Effector memory CD4-positive, alpha-beta T cell (primary cell): ENCODE data around the gene XG.
"Not testable (repeated sequence)": the region's sequence is repeated elsewhere in the genome, so short reads cannot be mapped to it uniquely, and the experiment has no call there.

ENCODE experiments used
- DNase-seq, 3 donors: peaks; one replicate each; pipeline ENCODE4 v3.0.0-alpha.2; 2020
- H3K27ac ChIP-seq: 2 replicates; pipeline ENCODE4 v1.7.0; 2013; ENCODE audit warnings: mild to moderate bottlenecking, low read length, moderate library complexity; ENCODE audit not compliant: insufficient read depth, poor library complexity, severe bottlenecking
- H3K27me3 ChIP-seq: replicated peaks from 2 replicates; pipeline ENCODE4 v1.7.0; 2013; ENCODE audit warnings: mild to moderate bottlenecking, low read length; ENCODE audit not compliant: insufficient read depth, control insufficient read depth, poor library complexity, severe bottlenecking
- H3K36me3 ChIP-seq: 2 replicates; pipeline ENCODE4 v1.7.0; 2013; ENCODE audit warnings: mild to moderate bottlenecking, low read length, moderate library complexity; ENCODE audit not compliant: control insufficient read depth, insufficient read depth
- H3K4me1 ChIP-seq: 2 replicates; pipeline ENCODE4 v1.7.0; 2013; ENCODE audit warnings: low read length, mild to moderate bottlenecking; ENCODE audit not compliant: control insufficient read depth, insufficient read depth, poor library complexity, severe bottlenecking
- H3K4me3 ChIP-seq: 2 replicates; pipeline ENCODE4 v1.7.0; 2013; ENCODE audit warnings: low read length, low read depth, mild to moderate bottlenecking; ENCODE audit not compliant: insufficient read depth, poor library complexity, severe bottlenecking
- H3K9me3 ChIP-seq: 2 replicates; pipeline ENCODE4 v1.7.0; 2013; ENCODE audit warnings: mild to moderate bottlenecking, low read length, moderate library complexity; ENCODE audit not compliant: control insufficient read depth

The XG gene

DNA sequence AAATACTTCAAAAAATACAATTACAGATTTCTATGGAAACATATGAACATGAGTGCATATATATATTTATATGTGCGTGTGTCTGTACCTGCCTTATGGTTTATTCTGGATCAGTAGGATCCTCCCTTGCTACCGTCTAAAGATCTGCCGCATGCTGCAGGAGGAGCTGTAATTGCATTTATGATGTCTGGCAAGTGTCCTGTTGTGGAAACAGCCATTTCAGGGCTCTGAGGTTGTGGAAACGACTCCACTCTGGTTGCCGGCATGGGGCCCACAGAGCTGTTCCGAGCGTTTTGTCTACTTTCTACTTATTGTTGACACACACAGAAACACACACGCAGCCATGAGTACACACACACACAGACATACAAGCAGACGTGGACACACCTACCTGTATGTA is 39.4 kb upstream of the XG start:
- Histone ChIP-seq H3K36me3 (peaks cover 16% of the 10 kb centered on the region), H3K4me3 (no peak overlapping the region), H3K27me3 (no peaks in the 10 kb centered on the region), H3K27ac (no peak overlapping the region), H3K4me1 (peaks cover 31% of the 10 kb centered on the region), H3K9me3 (no peaks in the 10 kb centered on the region)
- no peak for DNase-seq

DNA sequence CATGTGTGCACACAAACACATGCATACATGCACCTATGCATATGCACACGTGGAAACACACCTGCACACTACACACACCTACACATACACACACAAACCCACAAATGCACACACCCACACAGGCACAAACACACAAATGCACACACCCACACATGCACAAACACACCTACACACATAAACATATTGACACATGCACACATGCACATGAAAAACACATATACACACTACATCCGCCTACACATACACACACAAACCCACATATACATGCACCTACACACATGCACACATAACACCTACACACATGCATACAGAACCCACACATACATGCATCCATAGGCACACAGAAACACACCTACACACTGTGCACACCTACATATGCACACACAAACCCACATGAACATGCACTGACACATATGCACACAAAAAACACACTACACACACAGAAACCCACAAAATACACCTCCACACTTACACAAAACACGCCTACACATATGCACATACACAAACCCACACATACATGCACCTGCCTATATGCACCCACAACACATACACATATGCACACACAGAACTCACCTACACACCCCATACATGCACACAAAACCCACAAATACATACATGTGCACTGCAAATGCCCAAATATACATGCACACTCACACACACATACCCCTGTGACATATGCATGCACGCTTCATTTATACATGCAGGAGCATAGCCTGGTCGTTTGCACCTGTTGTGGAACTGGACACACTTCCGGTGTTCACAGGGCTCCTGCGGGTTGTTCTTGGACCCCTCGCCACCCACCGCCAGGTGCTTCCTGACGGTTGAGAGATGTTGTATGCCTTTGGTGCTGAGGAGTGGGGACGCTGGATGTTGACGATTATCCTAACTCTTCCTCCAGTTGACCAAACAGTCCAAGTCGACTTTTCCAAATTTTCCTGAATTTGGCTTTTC is 38.7 kb upstream of the XG start:
- peaks cover 23% of the 10 kb centered on the region for H3K36me3 ChIP-seq
- no peak for DNase-seq

DNA sequence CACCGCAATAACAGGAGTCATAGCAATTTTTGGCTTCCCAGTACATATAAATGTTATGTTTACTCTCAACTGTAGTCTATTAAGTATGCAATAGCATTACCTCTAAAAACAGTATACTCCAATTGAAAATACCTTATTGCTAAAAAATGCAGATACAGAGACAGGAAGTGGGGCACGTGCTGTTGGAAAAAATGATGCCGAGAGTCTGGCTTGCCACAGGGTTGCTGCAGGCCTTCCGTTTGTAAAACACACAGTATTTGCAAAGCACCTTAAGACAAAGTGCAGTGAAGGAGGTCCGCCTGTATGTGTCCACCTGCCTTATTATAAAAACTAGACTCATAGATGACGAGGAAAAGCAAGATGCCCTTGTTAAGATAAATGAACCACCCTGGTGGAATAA is 37.3 kb upstream of the XG start:
- H3K9me3 ChIP-seq, result no peaks in the 10 kb centered on the region
- DNase-seq, result no peak
- H3K27me3 ChIP-seq, result no peaks in the 10 kb centered on the region
- peaks cover 17% of the 10 kb centered on the region for H3K4me1 ChIP-seq
- H3K27ac ChIP-seq, result no peak overlapping the region
- peaks cover 36% of the 10 kb centered on the region for H3K36me3 ChIP-seq
- no peak overlapping the region for H3K4me3 ChIP-seq

More for the DNA sequence above, 38.7 kb upstream of the XG start:
- Histone ChIP-seq H3K4me1 (peaks cover 24% of the 10 kb centered on the region), H3K27ac (no peak overlapping the region), H3K4me3 (no peak overlapping the region), H3K9me3 (no peaks in the 10 kb centered on the region), H3K27me3 (no peaks in the 10 kb centered on the region)

DNA sequence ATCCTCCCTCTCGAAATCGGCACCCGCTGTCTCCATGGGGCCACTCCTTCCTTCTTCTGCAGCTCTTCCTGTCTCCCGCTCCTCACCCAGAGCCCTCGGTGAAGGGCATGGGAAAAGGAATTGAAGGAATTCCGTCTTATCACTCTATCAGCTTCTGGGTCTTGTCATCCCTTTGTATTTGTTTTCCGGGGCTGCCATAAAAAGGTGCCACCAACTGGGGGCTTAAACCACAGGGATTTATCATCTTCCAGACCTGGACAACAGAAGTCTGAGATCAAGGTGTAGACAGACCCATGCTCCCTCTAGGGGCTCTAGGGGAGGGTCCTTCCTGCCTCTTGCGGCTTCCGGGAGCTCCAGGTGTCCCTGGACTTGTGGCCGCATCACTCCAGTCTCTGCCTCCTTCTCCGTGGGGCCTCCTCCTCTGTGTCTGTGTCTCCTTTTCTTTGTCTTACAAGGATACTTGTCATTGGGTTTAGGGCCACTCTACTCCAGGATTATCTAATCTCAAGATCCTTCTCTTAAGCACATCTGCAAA is 36.7 kb upstream of the XG start:
- DNase-seq, result no peak
- peaks cover 12% of the 10 kb centered on the region for H3K4me1 ChIP-seq
- no peaks in the 10 kb centered on the region for H3K9me3 ChIP-seq
- H3K27me3 ChIP-seq, result no peaks in the 10 kb centered on the region
- H3K36me3 ChIP-seq, result peaks cover 42% of the 10 kb centered on the region
- no peak overlapping the region for H3K4me3 ChIP-seq
- H3K27ac ChIP-seq, result no peak overlapping the region

DNA sequence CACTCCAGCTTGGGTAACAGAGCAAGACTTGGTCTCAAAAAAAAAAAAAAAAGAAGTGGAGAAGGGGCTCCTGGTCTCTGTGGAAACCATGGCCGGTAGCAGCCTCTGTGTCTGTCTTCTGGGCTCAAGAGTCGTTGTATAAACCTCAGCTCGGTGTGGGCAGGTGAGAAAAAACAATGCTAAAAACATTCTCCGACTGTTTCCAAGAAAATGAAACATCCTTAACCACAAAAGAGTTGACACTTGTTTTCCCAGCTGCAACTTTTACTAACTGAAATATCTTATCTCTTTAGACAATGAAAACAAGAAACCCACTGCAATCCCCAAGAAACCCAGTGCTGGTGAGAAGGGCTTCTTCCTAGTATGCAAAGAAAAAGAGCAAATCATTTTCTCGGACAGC is 34.5 kb upstream of the XG start:
- Histone ChIP-seq H3K36me3 (peaks cover 63% of the 10 kb centered on the region), H3K9me3 (no peaks in the 10 kb centered on the region), H3K4me1 (peaks cover 3% of the 10 kb centered on the region), H3K27me3 (no peaks in the 10 kb centered on the region), H3K27ac (no peak overlapping the region), H3K4me3 (no peak overlapping the region)
- DNase-seq, result no peak

DNA sequence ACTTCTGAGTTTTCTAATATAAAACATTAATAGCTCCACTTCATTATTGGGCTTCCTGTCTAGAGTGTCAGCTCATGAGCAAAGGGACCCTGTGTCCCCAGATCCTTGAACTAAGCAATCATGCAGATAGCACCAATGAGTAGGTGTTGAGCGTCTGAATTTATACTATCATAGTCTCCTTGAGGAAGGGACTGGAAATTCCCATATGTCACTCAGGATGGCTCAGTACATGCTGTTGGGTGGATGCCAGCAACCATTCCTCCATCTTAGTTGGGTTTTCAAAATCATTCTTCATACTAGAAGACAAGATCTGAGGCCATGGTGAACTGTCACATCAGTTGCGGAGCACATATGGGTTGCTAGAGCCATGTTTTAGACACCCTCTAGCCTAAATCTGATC is 33.0 kb upstream of the XG start:
- Histone ChIP-seq H3K4me3 (no peak overlapping the region), H3K27me3 (no peaks in the 10 kb centered on the region), H3K36me3 (peaks cover 77% of the 10 kb centered on the region), H3K4me1 (peaks cover 3% of the 10 kb centered on the region), H3K9me3 (no peaks in the 10 kb centered on the region), H3K27ac (no peak overlapping the region)
- DNase-seq, result no peak

DNA sequence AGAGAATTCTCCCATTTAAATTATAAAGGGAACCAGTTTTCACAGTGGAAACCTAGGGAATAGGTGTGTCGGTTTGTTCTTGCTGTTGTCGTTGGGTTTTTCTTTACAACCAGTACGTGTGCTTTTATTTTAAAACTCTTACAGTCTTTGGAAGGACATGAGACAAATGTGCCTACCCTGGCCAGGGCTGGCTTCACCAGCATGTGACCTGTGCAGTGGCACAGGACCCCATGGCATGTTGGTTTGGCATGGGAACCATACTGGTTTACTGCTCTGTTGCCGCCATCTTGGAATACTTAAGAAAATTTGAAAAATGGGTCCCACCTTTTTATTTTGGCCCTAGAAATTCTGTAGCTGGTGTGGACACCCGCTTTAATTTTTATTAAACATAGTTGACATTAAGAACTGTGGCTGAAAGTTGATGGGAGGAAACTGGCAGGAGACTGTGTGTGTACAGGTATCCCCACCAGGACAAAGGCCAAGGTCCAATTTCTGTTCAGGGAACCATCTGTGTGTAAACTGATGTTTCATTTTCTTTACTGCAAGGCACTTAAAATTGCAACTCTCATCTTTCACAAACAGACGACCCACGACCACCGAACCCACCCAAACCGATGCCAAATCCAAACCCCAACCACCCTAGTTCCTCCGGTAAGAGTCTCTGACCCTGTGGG is 31.9 kb upstream of the XG start:
- peaks cover 80% of the 10 kb centered on the region for H3K36me3 ChIP-seq
- H3K4me1 ChIP-seq, result no peaks in the 10 kb centered on the region
- no peaks in the 10 kb centered on the region for H3K9me3 ChIP-seq
- H3K27me3 ChIP-seq, result no peaks in the 10 kb centered on the region
- no peak for DNase-seq
- no peak overlapping the region for H3K4me3 ChIP-seq
- H3K27ac ChIP-seq, result no peak overlapping the region

DNA sequence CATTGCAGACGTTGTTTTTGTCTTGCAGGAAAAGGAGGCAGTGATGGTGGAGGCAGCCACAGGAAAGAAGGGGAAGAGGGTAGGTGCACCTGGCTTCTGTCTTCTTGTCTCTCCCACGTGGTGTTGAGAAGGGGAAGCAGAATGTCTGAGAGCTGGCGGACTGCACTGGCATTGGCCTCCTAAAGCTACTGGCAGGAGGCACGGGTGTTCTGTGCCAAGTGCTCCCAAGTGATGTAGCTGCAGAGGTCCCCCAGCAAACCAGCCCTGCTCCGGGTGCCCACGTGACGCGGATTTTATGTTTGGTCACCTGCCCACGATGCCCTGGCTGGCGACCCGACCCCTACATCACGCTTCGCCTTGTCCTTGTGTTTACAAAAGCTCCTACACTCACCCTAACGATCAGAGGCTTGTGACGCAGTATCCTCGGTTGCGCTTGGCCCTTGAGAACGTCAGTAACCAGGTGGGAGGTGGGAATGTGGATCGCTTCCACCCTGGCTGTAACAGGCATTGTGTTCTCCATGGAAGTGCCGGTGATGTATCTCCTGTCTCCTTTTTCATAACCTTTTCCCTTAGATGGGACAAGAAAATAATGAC is 28.5 kb upstream of the XG start:
- H3K9me3 ChIP-seq, result no peaks in the 10 kb centered on the region
- H3K27ac ChIP-seq, result no peak overlapping the region
- peaks cover 85% of the 10 kb centered on the region for H3K36me3 ChIP-seq
- H3K4me1 ChIP-seq, result no peaks in the 10 kb centered on the region
- no peaks in the 10 kb centered on the region for H3K27me3 ChIP-seq
- no peak for DNase-seq
- no peak overlapping the region for H3K4me3 ChIP-seq

DNA sequence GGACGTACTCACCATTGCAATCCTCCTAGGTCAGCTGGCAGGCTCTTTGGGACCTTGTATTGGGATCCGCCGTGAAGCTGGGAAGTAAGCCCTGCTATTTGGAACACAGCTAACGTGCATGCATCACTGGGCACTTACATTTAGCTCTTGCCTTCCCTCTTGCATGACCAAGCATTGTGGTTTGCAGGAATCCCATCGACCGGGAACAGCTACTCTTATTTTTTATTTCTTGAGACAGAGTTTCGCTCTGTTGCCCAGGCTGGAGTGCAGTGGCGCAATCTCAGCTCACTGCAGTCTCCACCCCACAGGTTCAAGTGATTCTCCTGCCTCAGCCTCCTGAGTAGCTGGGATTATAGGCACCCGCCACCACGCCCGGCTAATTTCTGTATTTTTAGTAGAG is 24.6 kb upstream of the XG start:
- H3K9me3 ChIP-seq, H3K27me3 ChIP-seq, DNase-seq, H3K4me1 ChIP-seq, H3K4me3 ChIP-seq, H3K27ac ChIP-seq: not testable (repeated sequence)
- peaks cover 62% of the 10 kb centered on the region for H3K36me3 ChIP-seq

DNA sequence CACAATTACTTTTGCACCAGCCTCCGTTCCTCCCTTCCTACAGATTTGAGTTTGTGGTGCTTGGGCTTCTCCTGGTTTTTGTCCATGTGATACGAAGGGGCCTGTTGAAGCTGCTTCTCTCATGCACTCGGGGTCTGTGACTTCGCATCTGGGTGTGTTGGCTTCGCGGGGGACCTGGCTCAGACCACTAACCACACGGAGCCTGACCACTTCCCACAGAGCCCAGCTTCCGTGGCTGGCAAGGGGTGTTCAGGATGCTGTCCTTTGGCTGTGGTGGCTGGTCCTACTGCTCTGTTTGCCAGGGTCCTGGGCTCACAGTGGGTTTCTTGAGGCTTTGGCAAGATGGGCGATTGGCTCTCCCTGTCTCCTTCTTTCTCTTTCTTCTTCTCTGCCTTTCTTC is 19.8 kb upstream of the XG start:
- peaks cover 50% of the 10 kb centered on the region for H3K36me3 ChIP-seq
- DNase-seq, result no peak

More for the DNA sequence above, 19.8 kb upstream of the XG start:
- H3K9me3 ChIP-seq, result no peaks in the 10 kb centered on the region
- H3K4me1 ChIP-seq, result no peaks in the 10 kb centered on the region
- no peaks in the 10 kb centered on the region for H3K27me3 ChIP-seq
- no peak overlapping the region for H3K27ac ChIP-seq
- H3K4me3 ChIP-seq, result no peak overlapping the region
